Neuronal stem cell (in vitro differentiated cells): ENCODE data around the gene CADM2.

Experiments used
- DNase-seq: peaks from one replicate; pipeline ENCODE4 v3.0.0-alpha.2; 2013; ENCODE audit warnings: low spot score
- H2AFZ ChIP-seq: one replicate; pipeline ENCODE4 v1.6.1; 2013; ENCODE audit warnings: mild to moderate bottlenecking, low read length, inconsistent platforms
- H2AK5ac ChIP-seq: 2 replicates; pipeline ENCODE4 v1.6.1; 2013; ENCODE audit warnings: low read depth, mild to moderate bottlenecking, inconsistent platforms, low read length, moderate library complexity, mixed read lengths
- H2BK120ac ChIP-seq: 2 replicates; pipeline ENCODE4 v1.6.1; 2013; ENCODE audit warnings: low read depth, mild to moderate bottlenecking, inconsistent platforms, low read length, moderate library complexity, mixed read lengths
- H2BK12ac ChIP-seq: one replicate; pipeline ENCODE4 v1.6.1; 2013; ENCODE audit warnings: low read length, inconsistent platforms
- H2BK15ac ChIP-seq: 2 replicates; pipeline ENCODE4 v1.6.1; 2013; ENCODE audit warnings: mild to moderate bottlenecking, low read length, inconsistent platforms, mixed read lengths
- H2BK5ac ChIP-seq: one replicate; pipeline ENCODE4 v1.6.1; 2013; ENCODE audit warnings: inconsistent platforms, mild to moderate bottlenecking, low read length, moderate library complexity
- H3K14ac ChIP-seq: one replicate; pipeline ENCODE4 v1.6.1; 2013; ENCODE audit warnings: low read length, inconsistent platforms
- H3K18ac ChIP-seq: 2 replicates; pipeline ENCODE4 v1.6.1; 2013; ENCODE audit warnings: low read length, inconsistent platforms
- H3K23ac ChIP-seq: 2 replicates; pipeline ENCODE4 v1.6.1; 2013; ENCODE audit warnings: low read depth, mild to moderate bottlenecking, mixed read lengths, low read length, inconsistent platforms; ENCODE audit not compliant: poor library complexity
- H3K27ac ChIP-seq: replicated peaks from 3 replicates; pipeline ENCODE4 v1.5.1; 2013; ENCODE audit warnings: low read length, inconsistent platforms
- H3K27me3 ChIP-seq, 3 experiments: 2 replicates each; pipeline ENCODE4 v1.6.1; 2013; ENCODE audit warnings: low read length in 3 of 3, mild to moderate bottlenecking in 2 of 3, inconsistent platforms in 1 of 3, low read depth in 1 of 3, mixed read lengths in 1 of 3, moderate library complexity in 1 of 3; ENCODE audit not compliant: control insufficient read depth in 3 of 3, insufficient read depth in 3 of 3
- H3K36me3 ChIP-seq, 2 donors: replicated peaks in 1 of 2; 2 replicates each; pipeline ENCODE4 v1.6.1; 2013; ENCODE audit warnings: low read length in 2 of 2; ENCODE audit not compliant: control insufficient read depth in 2 of 2, insufficient read depth in 2 of 2
- H3K4ac ChIP-seq: 2 replicates; pipeline ENCODE4 v1.6.1; 2013; ENCODE audit warnings: inconsistent platforms, mild to moderate bottlenecking, low read length, moderate library complexity
- H3K4me1 ChIP-seq, 2 donors: 1 replicate in 1 of 2; 2 replicates in 1 of 2; pipeline ENCODE4 v1.6.1; 2013; ENCODE audit warnings: low read length in 2 of 2, low read depth in 1 of 2; ENCODE audit not compliant: control insufficient read depth in 2 of 2, insufficient read depth in 1 of 2
- H3K4me2 ChIP-seq: one replicate; pipeline ENCODE4 v1.6.1; 2013; ENCODE audit warnings: mild to moderate bottlenecking, low read length, inconsistent platforms; ENCODE audit not compliant: insufficient read depth, poor library complexity, severe bottlenecking
- H3K4me3 ChIP-seq, 2 donors: 2 replicates each; pipeline ENCODE4 v1.5.1; 2013; ENCODE audit warnings: low read length in 2 of 2, mild to moderate bottlenecking in 2 of 2, inconsistent platforms in 1 of 2, moderate library complexity in 1 of 2
- H3K79me1 ChIP-seq: one replicate; pipeline ENCODE4 v1.6.1; 2013; ENCODE audit warnings: low read depth, mild to moderate bottlenecking, inconsistent platforms, low read length, moderate library complexity
- H3K9ac ChIP-seq: one replicate; pipeline ENCODE4 v1.6.1; 2013; ENCODE audit warnings: mild to moderate bottlenecking, low read depth, low read length, inconsistent platforms; ENCODE audit not compliant: poor library complexity
- H3K9me3 ChIP-seq, 2 donors: replicated peaks in 1 of 2; 2 replicates each; pipeline versions ENCODE3 to v1.6.1; 2013; ENCODE audit warnings: low read length in 2 of 2, mild to moderate bottlenecking in 2 of 2, inconsistent platforms in 1 of 2, low read depth in 1 of 2, mixed read lengths in 1 of 2, moderate library complexity in 1 of 2; ENCODE audit not compliant: control insufficient read depth in 2 of 2, insufficient read depth in 1 of 2
- H4K8ac ChIP-seq: one replicate; pipeline ENCODE4 v1.6.1; 2013; ENCODE audit warnings: low read depth, mild to moderate bottlenecking, inconsistent platforms, low read length, moderate library complexity
- H4K91ac ChIP-seq: one replicate; pipeline ENCODE4 v1.6.1; 2013; ENCODE audit warnings: low read length, low read depth, mild to moderate bottlenecking, inconsistent platforms; ENCODE audit not compliant: poor library complexity
- WGBS, 2 donors: extraction: QIAGEN DNeasy Blood & Tissue Kit; methylation state at CpG; one replicate each; pipeline ENCODE4 v1.1.7; 2013; ENCODE audit warnings: missing lambda C conversion rate in 2 of 2, mixed read lengths in 1 of 2; ENCODE audit not compliant: insufficient read length in 2 of 2, insufficient replicate concordance in 1 of 2; ENCODE audit errors: extremely low coverage in 2 of 2; 5-methylcytosine and 5-hydroxymethylcytosine counted together

The CADM2 gene

GRCh38 chr3:85631070-85631469 is 672.3 kb downstream of the CADM2 start:
- Histone ChIP-seq H3K4me2 (no peak overlapping the region), H3K23ac (no peak overlapping the region), H3K4ac (no peak overlapping the region), H3K4me1 (peaks cover 0 to 2% of the 10 kb centered on the region in 2 donors), H2BK120ac (no peak overlapping the region), H3K27me3 (no peaks in the 10 kb centered on the region), H3K9me3 (no peaks in the 10 kb centered on the region), H3K79me1 (no peaks in the 10 kb centered on the region), H3K36me3 (no peaks in the 10 kb centered on the region), H2BK5ac (no peak overlapping the region), H2BK12ac (no peak overlapping the region), H2BK15ac (no peak overlapping the region), H4K8ac (no peak overlapping the region), H3K27ac (no peak overlapping the region), H2AK5ac (no peak overlapping the region), H3K4me3 (no peak overlapping the region), H3K14ac (no peak overlapping the region), H4K91ac (no peak overlapping the region), H3K9ac (no peak overlapping the region), H2AFZ (no peak overlapping the region), H3K18ac (no peak overlapping the region)
- no CpG with 5 or more reads among the region's 1 CpG for WGBS, 2 donors
- no peak for DNase-seq

GRCh38 chr3:85632921-85633320 is 674.1 kb downstream of the CADM2 start:
- no CpG with 5 or more reads among the region's 4 CpGs for WGBS, 2 donors
- Histone ChIP-seq H3K23ac (no peak overlapping the region), H3K4me3 (no peak overlapping the region), H2BK5ac (no peak overlapping the region), H3K27ac (no peak overlapping the region), H4K91ac (no peak overlapping the region), H3K4ac (no peak overlapping the region), H3K27me3 (no peaks in the 10 kb centered on the region), H2AK5ac (no peak overlapping the region), H4K8ac (no peak overlapping the region), H2BK120ac (no peak overlapping the region), H3K14ac (no peak overlapping the region), H2AFZ (no peak overlapping the region), H3K18ac (no peak overlapping the region), H3K9me3 (no peaks in the 10 kb centered on the region), H3K4me2 (no peak overlapping the region), H2BK15ac (no peak overlapping the region), H3K79me1 (no peaks in the 10 kb centered on the region), H3K36me3 (no peaks in the 10 kb centered on the region), H3K4me1 (peaks cover 0 to under 1% of the 10 kb centered on the region in 2 donors), H2BK12ac (no peak overlapping the region), H3K9ac (no peak overlapping the region)
- no peak for DNase-seq

GRCh38 chr3:85652360-85652759 is 693.6 kb downstream of the CADM2 start:
- Histone ChIP-seq H3K18ac (no peak overlapping the region), H4K91ac (no peak overlapping the region), H3K4me2 (no peak overlapping the region), H3K9me3 (no peaks in the 10 kb centered on the region), H2BK12ac (no peak overlapping the region), H3K4ac (no peak overlapping the region), H3K4me3 (no peak overlapping the region), H3K23ac (no peak overlapping the region), H2BK15ac (no peak overlapping the region), H3K36me3 (no peaks in the 10 kb centered on the region), H2AFZ (no peak overlapping the region), H3K9ac (no peak overlapping the region), H2AK5ac (no peak overlapping the region), H3K79me1 (no peaks in the 10 kb centered on the region), H3K14ac (no peak overlapping the region), H2BK5ac (no peak overlapping the region), H3K27me3 (no peaks in the 10 kb centered on the region), H3K27ac (no peak overlapping the region), H4K8ac (no peak overlapping the region), H2BK120ac (no peak overlapping the region), H3K4me1 (no peaks in the 10 kb centered on the region)
- no CpG with 5 or more reads among the region's 1 CpG for WGBS, 2 donors
- no peak for DNase-seq

- H3K79me1 ChIP-seq: no peaks in the 10 kb centered on the region
- no peaks in the 10 kb centered on the region for H3K9me3 ChIP-seq
- H3K18ac ChIP-seq: no peak overlapping the region
- no peak overlapping the region for H2BK15ac ChIP-seq
- no peak overlapping the region for H2AK5ac ChIP-seq
- no peak overlapping the region for H3K23ac ChIP-seq
- H3K9ac ChIP-seq: no peak overlapping the region
- no peak overlapping the region for H3K27ac ChIP-seq
- H2BK12ac ChIP-seq: no peak overlapping the region
- H4K91ac ChIP-seq: no peak overlapping the region
- no peak overlapping the region for H4K8ac ChIP-seq
- no peak overlapping the region for H2AFZ ChIP-seq
- no peak overlapping the region for H3K4me3 ChIP-seq
- H3K27me3 ChIP-seq: no peaks in the 10 kb centered on the region
- no peaks in the 10 kb centered on the region for H3K4me1 ChIP-seq
- H3K4me2 ChIP-seq: no peak overlapping the region
- no peak overlapping the region for H3K4ac ChIP-seq
- H2BK120ac ChIP-seq: no peak overlapping the region
- H3K14ac ChIP-seq: no peak overlapping the region
- WGBS, 2 donors: no CpG with 5 or more reads among the region's 2 CpGs
- no peak for DNase-seq
- H2BK5ac ChIP-seq: no peak overlapping the region
- H3K36me3 ChIP-seq: no peaks in the 10 kb centered on the region
Measured at GRCh38 chr3:85660451-85660850, 701.7 kb downstream of the CADM2 start.
